H4 (cell line): ENCODE measurements around the gene FZD1. TPM values are rescaled to one million over a fixed set of nuclear protein-coding genes. Genes with fewer than 3 reads are reported as not detected.

Experiments
- DNase-seq: peaks from one replicate; pipeline ENCODE4 v3.0.0-alpha.2; 2015; ENCODE audit warnings: low spot score
- total RNA-seq: library from RNA; depleted of rRNA; stranded (reverse); fragments of >200 nt; shearing (Covaris generic); gene quantifications from 2 replicates; pipeline ENCODE4 v1.2.3, GENCODE V29; 2014

The FZD1 gene
- total RNA-seq, 1 experiment from 2014 or later = 6.9 TPM

GRCh38 chr7:91264924-91265681 lies 870 bp downstream of the FZD1 start:
- DNase-seq = peak; percentile 42

DNA sequence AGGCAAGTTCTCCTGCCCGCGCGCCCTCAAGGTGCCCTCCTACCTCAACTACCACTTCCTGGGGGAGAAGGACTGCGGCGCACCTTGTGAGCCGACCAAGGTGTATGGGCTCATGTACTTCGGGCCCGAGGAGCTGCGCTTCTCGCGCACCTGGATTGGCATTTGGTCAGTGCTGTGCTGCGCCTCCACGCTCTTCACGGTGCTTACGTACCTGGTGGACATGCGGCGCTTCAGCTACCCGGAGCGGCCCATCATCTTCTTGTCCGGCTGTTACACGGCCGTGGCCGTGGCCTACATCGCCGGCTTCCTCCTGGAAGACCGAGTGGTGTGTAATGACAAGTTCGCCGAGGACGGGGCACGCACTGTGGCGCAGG lies 1.4 kb downstream of the FZD1 start:
- no peak for DNase-seq

GRCh38 chr7:91266067-91266688 lies 1.9 kb downstream of the FZD1 start:
- no peak for DNase-seq

DNA sequence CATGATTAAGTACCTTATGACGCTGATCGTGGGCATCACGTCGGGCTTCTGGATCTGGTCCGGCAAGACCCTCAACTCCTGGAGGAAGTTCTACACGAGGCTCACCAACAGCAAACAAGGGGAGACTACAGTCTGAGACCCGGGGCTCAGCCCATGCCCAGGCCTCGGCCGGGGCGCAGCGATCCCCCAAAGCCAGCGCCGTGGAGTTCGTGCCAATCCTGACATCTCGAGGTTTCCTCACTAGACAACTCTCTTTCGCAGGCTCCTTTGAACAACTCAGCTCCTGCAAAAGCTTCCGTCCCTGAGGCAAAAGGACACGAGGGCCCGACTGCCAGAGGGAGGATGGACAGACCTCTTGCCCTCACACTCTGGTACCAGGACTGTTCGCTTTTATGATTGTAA lies 2.5 kb downstream of the FZD1 start:
- DNase-seq = no peak

GRCh38 chr7:91267171-91267955 lies 3.1 kb downstream of the FZD1 start:
- peak; percentile 61 for DNase-seq

GRCh38 chr7:91270372-91270771 lies 6.1 kb downstream of the FZD1 start:
- DNase-seq = no peak

GRCh38 chr7:91276909-91277308 lies 12.7 kb downstream of the FZD1 start:
- DNase-seq = no peak

DNA sequence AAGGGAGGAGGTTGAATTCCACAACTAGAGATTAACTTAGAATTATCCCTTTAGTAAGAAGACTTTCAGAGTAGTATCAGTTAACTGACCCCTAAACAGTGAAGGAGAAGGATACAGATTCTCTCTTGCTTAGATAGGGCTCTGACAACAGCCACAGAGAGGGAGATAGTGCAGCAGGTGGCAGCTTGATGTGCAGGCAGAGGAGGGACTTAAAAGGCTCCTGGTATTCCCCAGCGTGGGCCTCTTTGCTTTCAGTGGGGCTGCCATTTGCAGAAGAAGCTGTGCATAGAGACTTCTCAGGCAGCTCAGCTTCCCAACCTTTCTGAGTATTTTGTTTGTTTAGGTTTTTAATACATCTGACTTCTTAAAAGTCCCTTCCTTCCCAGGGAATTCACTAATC lies 16.0 kb downstream of the FZD1 start:
- DNase-seq = no peak

GRCh38 chr7:91280604-91281003 lies 16.4 kb downstream of the FZD1 start:
- no peak for DNase-seq

DNA sequence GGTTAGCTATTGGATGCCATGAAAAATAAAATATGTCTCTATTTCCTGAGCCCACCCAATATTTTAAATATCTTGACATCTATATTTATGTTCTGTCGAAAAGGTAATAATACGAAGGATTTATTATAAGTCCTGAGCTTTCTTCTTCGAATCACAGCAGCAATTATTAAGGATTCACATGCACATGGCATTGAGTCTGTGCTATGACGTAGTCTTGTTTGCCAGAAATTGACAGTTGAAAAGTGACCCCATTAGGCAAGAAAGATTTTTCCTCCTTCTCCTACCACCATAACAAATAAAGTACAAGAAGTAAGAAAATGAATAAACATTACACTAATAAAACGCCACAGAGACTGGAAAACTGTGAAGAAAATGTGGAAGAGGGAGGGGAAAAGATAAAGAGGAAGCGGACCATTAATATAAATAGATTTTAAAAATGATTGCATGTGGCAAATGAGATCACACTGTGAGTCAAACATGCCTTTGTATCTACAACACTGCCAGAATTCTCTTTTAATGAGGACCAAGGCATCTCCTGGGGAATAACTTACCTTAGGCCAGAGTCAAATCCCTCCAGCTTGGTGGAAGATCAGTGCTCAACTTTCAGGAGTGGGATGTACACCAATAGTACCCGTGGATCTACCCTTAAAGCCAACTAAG lies 21.6 kb downstream of the FZD1 start:
- DNase-seq = no peak

- no peak for DNase-seq
Measured at GRCh38 chr7:91286432-91286831, 22.2 kb downstream of the FZD1 start.

DNA sequence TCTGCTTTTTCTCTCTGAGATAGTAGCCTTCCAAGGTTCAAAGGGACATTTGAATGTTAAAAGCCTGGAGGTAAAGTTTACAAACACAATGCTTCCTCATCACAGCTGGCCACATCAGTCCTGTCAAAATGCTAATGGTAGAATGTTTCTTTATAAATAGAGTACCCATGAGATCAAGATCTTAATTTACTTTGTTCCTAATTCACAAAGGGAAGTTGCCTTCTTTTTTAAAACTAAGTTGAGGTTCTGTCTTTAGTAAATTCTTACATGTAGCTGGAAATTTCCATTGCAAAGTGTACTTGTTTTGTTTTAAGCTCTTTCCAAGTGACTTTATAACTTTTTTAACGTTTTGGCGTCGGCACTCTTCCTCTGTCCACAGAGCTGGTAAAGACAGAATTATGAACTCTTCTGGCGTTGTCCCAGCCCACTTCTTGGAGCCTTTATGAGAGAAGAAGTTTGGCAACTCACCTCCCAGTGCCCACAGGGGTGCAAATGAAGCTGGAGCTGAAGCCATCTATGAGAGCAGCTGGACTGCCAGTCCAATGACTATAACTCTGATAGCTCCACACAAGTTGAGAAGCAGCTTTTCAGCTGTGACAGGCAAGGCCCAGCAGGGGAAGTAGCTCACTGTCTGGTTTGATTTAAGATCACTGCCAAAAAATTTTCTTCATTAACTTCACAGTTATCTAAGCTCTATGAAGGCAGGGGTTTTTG lies 23.3 kb downstream of the FZD1 start:
- no peak for DNase-seq

- DNase-seq = no peak
Measured at GRCh38 chr7:91288208-91288824, 24.1 kb downstream of the FZD1 start.

DNA sequence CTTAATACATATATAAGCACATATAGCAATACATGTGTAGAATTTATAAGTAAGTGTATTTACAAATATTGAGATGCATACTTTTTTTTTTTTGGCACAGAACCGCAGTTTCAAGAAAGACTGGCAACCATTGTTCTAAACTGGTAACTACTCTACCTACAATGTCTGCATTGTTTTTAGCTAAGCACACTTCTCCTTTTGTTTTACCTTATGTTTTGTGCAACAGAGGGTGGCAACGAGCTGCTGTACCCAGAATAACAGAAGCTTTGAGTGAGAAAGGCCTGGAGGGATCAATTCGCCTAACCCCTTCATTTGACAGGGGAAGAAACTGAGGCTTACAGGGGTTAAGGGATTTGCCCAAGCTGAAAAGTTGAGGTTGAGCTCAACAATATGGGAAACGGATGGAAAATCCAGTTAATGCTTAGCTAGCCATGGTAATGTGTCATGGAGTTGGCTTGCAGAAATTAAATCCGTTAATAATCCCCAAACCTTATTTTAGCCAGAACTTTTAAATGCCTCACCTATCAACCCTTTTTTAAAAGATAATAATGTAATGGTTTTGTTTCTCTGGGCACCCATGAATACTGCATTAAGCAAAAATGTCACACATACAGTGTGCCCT lies 25.5 kb downstream of the FZD1 start:
- DNase-seq = no peak

DNA sequence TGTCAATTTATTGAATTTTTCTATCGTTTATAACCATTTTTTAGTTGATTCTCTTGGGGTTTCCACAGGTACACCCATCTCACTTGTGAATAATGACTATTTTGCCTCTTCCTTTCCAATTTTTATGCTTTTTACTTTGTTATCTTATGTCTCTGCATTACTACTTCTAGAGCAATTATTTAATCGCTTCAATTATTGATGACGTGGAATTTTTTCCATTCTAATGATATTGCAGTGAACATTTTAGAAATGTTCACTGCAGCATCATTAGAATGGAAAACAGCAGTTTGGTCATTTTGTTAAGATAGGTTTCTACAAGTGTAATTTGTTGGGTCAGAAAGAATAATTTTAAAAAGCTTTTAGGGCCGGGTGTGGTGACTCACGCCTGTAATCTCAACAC lies 27.1 kb downstream of the FZD1 start:
- no peak for DNase-seq

GRCh38 chr7:91291902-91292301 lies 27.7 kb downstream of the FZD1 start:
- no peak for DNase-seq

DNA sequence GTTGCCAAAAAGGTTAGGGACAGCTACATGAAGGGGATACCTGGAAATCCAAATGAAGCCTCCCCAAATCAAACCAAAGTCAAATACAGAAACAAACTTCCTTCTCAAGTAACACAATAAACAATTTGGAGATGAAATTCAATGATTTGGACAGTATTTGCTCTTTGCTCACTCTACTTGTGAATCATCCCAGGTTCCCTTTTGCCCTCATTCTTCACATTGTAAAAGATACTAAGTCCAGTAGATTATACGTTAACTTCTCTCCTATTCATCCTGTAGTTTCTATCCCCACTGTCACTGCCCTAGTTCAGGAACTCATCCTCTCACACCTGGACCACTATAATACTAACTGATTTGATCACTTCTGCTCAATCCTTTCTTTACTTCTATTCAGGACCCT lies 28.3 kb downstream of the FZD1 start:
- no peak for DNase-seq

GRCh38 chr7:91293136-91293535 lies 28.9 kb downstream of the FZD1 start:
- no peak for DNase-seq

- DNase-seq = no peak
Measured at GRCh38 chr7:91293840-91294239, 29.6 kb downstream of the FZD1 start.

- no peak for DNase-seq
Measured at GRCh38 chr7:91294639-91295220, 30.5 kb downstream of the FZD1 start.
